ENCODE data around the gene SLC38A11.

SLC38A11 gene

DNA sequence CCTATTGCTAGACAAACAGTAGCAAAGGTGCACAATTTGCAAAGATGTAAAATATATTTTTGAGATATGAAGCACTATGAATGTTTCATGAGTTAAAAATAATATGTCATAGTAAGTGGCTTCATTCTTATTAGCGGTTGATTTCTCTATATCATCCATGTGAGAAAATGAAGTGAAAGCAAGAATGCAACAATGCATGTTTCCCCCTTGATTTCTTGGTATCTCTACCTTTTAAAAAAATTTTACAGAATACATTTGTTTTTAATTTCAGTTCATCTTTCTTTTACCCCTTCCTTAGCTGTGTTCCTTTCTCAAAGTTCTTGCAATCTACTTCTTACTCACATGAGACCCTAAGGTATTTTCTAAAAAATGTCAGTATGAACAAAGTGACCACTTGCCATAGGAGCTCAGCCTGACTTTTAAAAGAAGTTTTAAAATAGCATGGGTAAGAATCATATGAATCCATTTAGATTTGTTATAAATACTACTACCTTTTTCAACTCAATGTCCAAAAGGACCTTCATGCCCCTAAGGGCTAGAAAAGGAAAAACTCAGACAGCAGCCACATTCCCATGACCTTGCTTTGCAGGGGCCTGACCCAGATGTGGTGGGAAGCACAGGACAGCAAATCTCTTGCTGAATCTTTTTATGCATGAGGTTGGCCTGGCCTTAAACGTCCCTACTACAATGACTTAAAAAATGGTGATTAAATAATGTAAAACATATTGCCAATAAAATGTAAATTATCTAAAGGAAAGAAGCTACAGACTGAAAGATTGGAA, 14.8 kb upstream of the SLC38A11 start:
- no peak for DNase-seq

DNA sequence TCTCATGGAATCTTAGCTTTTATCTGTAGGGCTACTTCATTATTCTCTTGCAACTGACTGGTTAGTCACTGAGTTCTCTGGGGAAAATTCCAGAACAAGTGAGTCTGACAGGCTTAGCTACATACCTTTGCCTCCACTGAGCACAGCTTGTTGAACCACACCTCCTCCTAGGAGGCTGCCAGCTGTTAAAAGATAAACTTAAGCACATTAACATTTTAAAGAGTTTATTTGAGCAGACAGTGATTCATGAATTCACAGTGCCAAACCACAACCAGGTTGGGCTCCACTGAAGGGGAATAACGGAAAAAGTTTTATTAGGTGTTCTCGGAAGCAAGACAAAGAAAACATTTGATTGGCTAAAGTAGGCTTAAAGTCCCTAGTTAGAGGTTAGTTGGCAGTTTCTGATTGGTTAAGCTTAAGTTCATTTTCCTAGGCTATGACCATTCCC, 12.5 kb upstream of the SLC38A11 start:
- no peak for DNase-seq

DNA sequence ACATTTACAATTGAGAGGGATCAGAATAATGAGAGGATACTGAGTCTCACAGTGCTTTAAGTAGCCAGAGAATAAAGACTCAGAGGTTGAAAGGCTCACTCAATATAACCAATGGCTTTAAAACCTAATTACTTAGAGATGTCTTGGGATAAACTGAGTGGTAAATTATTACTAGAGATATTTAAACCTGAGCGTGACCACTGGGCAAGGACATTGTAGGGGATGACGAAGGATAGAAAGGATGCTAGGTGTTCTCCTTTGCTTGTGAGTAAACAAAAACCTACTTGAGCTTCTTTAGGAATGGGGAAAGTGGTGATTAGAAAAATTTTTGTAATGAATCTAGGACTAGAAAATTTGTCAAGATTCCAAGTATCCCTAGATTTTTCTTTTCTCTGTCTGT, 12.0 kb upstream of the SLC38A11 start:
- no peak for DNase-seq

DNA sequence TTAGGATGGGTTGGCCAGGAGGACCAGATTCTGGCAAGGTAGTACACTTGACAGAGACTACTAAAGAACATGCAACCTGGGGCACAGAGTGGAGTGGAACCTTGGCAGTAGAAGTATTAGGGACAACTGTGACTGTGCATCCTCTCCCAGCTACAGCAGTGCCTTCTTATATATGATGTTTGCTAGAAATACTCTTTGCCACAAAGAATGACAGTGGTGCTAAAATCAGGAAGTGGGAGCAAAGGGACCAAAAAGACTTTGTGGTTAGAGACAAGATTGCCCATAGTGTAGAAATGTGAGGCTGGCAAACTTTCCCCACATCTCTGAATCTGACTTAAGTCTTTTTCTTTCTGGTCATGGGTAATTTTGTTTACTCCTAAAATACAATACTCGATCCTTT, 9.4 kb upstream of the SLC38A11 start:
- DNase-seq: peak; percentile 85 to 88

DNA sequence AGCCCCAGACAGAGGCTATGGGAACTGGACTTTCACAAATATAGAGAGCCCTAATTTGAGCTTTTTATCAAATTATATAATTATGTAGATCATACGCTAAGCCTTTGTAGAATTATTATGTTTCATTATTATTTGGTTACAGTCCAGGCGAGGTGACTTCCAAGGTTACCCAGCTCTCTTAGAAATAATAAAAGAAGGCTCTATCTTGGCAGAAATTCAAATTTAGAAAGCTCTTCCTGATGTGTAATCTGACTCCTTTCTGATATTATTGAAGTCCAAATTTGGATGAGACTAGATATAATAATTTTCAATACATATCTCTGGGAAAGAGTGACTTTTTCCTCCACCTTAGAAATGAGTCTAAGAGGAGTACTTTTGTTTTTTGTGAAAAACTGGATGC, 4.8 kb upstream of the SLC38A11 start:
- DNase-seq: no peak

DNA sequence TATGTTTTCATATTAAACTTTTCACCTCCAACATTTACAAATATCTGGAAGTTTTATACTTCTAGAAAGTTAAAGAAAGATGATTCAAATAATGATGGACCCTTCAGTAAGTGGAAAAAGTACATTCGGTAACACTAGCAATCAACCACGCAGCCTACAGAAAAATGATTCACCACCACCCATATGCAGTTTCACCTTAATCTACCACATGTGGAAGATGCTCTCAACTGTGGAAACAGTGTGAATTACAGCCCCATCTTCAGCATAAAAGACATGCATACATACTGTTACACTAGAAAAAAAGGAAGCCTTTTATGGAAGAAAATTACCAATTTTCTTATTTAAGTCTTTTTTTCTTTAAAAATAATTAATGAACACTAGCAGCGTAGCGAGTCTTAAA, 1.1 kb downstream of the SLC38A11 start:
- no peak for DNase-seq

DNA sequence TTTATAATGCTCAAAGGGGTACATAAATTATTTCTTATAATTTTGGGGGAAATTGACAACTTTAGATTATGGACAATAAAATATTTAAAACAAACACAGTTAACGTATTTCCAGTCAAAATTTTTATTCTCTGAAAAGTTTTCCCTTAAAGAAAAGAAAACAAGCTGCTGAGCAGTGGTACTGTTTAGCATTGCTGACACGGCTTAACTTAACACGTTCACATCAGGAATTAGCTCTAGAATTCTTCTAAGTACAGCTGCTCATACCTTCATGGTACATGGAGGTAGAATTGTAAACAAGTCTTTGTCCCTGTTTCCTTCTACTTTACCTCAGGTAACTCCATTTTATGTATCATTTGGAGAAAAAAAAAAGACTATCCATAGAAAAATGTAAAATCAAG, 2.0 kb downstream of the SLC38A11 start:
- no peak for DNase-seq

DNA sequence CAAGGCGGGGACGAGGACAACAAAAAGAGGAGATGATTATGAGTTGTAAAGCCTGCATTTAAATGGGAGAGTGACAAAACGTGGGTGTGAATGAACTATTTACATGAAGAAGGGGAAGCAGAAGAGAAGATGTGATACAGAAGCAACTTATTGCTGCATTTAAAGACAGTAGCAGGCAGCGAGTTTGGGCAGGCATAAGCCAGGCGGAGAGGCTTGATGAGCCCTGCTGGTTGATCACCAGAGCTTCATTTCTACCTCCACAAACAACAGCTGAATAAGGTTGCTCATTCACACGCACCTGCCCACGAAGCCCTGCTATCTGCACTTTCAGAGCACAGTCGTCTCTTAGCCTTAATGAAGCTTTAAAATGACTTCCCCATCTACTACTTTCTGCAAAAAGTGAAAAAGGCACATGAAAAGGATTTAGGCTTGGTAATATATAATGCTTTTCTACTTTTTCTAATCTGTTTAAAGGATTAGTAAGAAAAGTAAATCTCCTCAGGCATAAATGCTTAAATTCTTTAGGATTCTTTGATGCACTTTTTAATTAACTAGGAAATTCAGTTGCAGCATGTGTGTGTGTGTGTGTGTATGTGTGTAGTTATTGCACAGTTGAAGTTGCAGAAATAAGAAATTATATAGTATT, 3.1 kb downstream of the SLC38A11 start:
- no peak for DNase-seq

DNA sequence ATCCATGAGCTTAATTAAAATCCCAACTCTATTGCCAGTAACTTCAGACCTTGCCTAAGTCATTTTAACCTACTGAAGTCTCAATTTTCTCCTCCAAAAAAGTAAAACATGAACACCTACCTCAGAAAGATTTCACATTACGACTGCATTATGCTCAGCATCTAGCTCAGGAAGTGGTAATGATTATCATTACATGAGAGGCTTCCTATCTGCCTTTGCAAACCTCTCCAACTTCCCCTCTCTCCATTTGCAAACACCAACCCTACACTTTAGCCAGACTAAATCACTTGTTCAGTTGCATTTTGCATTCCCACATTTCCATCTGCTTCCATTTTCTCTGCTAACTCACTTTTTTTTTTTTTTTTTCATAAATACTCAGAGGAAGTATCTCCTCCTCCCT, 6.8 kb downstream of the SLC38A11 start:
- DNase-seq: peak; percentile 65 to 79

DNA sequence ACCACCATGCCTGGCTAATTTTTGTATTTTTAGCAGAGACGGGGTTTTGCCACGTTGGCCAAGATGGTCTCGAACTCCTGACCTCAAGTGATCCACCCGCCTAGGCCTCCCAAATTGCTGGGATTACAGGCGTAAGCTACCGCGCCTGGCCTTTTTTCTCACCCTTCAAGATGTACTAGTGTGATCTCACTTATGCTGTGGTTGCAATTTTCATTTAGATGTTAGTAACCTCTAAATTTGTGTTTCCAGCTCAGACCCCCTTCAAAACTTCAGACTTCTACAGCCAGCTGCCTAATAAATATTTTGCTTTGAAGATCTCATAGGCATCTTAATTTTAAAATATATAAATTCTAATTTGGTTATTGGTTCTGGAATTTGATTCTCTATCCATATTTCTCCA, 8.0 kb downstream of the SLC38A11 start:
- DNase-seq: no peak

DNA sequence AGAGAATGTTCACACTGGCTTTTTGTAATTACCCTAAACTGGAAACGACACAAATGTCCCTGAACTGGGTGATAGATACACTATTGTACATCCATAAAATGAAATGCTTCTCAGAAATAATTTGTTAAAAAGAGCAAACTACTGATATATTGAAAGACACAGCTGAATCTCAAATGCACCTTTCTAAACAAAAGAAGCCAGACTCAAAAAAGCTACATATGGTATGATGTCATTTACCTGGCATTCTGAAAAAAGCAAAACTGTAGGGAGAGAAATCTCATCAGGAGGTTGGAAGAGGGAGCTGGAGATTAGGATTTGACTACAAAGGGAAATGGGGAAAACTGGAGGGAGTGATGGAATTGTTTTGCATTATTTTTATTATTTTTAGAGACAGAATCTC, 12.0 kb downstream of the SLC38A11 start:
- no peak for DNase-seq

DNA sequence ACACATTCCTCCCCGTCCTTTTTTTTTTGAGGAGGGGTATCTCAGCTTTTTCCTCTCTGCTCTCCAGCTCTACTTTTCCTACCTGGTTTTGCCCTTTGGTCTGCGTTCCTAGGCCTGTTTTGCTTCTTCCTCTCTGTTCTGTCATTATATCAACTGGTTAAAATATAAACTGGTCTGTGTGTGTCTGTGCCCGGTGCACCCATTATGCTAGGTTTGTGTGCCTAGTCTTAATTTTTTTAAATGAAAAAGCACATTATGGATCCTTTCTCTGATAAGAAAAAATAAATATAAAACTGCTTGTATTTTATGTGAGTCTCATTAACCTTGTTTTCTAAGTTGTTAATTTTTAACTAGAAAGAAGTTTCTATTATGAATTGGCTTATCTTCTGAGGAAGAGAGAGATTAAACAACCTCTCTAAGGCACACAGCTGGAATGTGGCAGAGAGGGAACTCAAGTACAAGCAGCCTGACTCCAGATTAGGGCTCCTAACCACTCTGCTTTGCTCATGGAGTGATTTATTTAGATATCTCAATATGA, 17.4 kb downstream of the SLC38A11 start:
- DNase-seq: no peak

DNA sequence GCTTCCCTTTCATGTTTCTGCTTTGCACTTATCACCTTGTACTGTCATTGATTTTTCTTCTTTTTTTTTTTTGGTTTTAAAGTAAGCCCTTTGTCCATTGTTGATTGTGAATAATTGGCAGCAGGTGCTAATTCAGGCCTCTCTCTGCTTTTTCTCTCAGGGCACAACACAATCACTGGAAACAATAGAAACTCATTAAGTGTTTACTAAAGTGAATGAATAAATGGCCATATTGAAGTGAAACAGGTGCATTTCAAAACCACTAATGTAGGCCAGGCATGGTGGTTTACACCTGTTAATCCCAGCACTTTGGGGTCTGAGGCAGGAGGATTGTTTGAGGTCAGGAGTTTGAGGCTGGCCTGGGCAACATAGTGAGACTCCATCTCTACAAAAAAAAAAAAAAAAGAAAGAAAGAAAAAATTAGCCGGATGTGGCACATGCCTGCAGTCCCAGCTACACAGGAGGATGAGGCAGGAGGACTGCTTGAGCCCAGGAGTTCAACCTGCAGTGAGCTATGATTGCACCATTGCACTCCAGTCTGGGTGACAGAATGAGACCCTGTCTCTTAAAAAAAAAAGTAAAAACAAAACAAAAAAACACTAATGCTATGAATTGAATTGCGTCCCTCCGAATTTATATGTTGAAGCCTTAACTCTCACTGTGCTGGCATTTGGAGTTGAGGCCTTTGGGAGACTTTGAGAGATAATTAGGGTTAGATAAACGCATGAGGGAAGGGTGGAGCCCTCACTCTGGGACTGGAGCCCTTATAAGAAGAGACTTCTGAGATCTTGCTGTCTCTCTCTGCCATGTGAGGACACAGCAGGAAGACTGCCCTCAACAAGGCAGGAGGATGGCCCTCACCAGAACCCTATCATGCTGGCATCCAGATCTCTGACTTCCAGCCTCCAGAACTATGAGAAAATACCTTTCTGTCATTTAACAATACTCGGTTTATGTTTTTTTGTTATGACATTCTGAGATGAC, 19.9 kb downstream of the SLC38A11 start:
- no peak for DNase-seq

DNA sequence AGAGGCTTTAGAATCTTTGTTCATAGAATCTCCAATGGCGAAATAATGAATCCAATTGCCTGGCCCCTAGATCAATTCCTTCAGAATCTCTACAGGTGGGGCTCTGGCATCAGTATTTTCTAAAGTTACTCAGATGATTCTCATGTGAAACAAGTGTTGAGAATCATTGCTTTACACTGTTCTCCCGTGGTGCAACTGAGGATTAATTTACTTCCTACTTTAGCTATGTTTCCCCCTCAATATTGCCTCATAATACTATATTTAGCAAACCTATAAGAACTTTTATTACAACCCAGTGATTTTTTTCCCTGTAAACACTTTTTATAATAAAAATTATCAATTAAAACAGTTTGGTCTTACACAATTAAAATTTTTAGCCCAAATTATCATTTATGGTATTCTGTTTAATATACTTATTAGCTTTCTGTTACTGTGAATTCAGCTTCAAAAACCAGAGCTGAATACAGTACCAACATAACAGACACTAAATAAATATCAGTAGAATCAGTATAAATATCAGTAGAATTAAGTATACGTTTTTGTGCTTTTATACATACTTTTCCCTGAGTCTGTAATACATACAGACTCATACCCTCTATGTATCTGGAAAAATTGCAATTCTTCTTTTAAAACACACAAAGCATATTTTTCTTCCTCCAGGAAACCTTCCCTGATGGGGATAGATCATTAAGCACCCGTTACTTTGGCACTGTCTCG, 20.8 kb downstream of the SLC38A11 start:
- DNase-seq: peak; percentile 40 to 53

DNA sequence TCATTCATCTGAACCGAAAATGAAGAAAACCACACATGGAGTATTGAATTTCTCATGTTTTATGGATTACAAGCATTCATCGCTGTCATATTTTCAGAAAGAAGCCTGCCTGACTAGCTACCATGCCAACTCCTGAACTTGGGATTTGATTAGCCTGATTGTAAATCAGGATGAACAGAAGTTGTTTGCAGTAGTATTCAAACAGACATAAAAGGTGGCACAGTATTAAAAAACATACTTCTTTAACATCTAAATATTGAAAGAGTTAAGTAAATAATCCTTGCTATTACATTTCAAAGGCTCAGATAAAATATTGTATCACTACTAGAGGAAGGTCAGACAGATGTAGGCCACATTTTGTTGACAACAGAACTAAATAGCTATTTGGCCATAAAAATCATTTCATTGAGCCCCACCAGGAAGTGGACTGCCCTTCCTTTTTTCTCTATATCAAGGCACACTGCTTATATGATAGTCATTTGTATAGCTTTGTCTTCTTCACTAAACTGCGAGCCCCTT, 21.6 kb downstream of the SLC38A11 start:
- no peak for DNase-seq

DNA sequence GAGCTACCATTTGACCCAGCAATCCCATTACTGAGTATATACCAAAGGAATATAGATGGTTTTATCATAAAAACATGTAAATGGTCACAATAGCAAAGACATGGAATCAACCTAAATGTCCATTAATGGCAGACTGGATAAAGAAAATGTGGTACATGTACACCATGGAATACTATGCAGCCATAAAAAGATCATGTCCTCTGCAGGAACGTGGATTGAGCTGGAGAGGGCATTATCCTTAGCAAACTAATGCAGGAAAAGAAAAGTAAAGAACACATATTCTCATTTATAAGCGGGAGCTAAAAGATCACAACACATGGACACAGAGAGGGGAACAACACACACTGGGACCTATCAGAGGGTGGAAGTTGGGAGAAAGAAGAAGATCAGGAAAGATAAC, 22.9 kb downstream of the SLC38A11 start:
- no peak for DNase-seq

DNA sequence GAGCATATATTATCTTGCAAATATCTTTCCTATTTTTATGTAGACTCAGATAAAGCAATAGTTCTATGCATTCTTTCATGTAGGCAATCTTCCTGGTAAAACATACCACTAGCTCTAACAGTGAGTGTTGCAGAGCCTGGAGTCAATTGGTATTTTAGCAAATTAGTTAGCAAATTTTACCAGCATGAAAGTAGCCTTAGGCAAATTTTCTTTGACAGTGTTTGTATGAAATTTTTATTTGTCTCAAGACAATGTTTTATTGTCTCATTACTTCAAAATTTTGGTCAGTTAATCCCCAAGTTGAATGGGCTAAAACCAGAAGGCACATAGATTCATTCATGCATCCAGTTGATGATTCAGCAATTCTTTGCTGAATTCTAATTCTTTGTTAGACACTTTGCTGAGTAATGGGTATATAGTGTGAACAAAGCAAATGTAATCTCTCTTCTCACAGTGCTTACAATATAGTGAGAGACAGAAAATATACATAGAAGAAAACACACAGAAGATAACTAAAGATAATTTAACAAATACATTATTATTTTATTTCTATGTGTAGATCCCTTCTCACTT, 27.1 kb downstream of the SLC38A11 start:
- no peak for DNase-seq

DNA sequence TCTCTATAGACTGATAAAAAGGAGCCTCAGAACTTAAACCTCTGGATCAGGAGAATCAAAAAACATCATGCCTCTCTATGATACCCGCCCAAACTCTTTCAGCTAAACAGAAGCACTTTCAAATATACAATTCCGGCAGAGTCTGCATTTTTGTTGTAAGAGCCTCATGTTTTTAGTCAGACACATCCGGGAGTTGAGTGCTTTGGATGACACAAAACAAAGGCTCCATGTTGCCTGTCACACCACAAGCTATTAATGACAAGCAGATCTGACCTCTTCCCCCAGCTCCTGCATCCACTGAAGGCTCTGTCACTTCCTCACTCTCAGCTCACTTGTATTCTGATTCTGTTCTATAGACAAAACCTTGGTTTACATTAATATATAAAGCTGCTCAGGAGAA, 33.2 kb downstream of the SLC38A11 start:
- DNase-seq: no peak

DNA sequence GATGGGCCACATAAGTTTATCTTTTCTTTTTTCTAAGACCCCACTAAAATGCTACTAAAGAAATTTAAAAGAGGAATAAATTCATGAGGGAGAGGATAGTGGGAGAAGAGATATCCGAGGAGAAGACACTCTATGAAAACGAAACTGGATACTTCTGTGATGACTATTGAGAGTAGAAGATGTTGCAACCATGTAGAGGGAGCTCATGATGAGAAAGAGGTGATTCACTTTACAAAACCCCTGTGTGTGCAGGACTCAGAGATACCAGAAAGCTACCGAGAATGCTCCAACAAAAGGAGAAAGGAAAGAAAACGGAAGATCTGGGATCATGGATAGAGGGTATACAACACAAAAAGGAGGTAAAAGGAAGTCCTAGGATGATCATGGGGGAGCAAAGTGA, 34.9 kb downstream of the SLC38A11 start:
- DNase-seq: peak; percentile 68 to 78

DNA sequence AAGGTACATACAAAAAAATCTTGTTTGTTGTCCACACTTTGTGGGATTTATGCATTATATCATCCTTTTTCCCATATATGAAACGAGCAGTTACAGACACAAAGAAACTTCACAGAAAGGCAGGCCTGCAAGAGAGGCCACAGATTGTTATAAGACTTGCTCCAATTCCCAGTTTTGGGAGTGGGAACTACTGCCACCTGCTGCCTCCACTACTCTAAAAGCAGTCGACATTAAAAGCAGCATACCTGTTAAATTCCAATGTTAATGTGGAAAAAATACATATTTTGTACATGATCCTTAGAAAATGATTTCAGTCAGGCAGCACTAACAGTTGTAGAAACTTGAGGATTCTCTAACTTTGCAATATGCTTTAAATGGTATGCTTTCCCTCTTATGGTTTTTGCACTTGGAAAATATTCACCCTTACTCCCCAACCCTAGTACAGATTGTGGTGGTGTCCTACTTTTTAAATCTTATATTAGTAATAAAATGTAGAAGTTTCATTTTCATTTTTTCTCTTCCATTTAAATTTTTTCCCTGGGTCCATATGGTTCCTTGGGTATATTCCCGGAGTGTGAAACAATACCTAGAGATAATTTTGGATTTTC, 37.9 kb downstream of the SLC38A11 start:
- no peak for DNase-seq

DNA sequence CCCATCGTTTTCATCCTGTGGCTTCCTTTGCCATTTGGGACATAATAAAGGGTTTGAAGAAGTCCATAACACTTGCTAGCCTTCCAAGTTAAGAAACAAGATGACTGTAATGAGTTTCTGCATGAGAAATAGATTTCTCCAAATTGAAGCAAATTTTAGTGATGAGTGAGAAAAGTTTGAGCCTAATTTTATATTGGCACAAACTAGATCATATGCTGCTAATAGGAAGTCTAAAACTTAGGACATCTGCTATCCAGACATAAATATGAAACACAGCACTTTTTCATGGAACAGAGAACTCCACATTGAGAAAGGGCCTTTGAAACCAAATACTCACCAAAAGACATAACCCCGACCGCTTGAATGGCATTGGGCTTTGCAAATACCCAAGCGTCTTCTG, 39.8 kb downstream of the SLC38A11 start:
- DNase-seq: no peak

Data from AML-193 (cell line).